ENCODE measurements around the gene NPC2. TPM values are rescaled to one million over a fixed set of nuclear protein-coding genes. Genes with fewer than 3 reads are reported as not detected.

NPC2 gene
- polyA plus RNA-seq, 2 of the 4 experiments (the other 2 are of a cell fraction), result 97.7 to 457 TPM

- ChIA-PET POLR2A (no interaction called here), CTCF (interaction anchor here (0.6 to 4.5 kb wide), 9 partner anchors 12 to 381 kb away, joined by 3 to 24 read pairs (median 4); partner anchors contain the start of gene ABCD4)
- DNase-seq (ENCODE audit: low read depth in 1 of 2, low spot score in 1 of 2) (no peak), FAIRE-seq (no peak), ATAC-seq (no peak)
- H3K27ac ChIP-seq, result no peak overlapping the region
- H3K4me3 ChIP-seq, result no peak overlapping the region
- no peaks in the 10 kb centered on the region for H3K4me1 ChIP-seq
- no peaks in the 10 kb centered on the region for H3K9me3 ChIP-seq
- 64% methylated on average over 4 of the region's 4 CpGs for WGBS (ENCODE audit: missing lambda C conversion rate)
- TF ChIP-seq, protein P1, sequence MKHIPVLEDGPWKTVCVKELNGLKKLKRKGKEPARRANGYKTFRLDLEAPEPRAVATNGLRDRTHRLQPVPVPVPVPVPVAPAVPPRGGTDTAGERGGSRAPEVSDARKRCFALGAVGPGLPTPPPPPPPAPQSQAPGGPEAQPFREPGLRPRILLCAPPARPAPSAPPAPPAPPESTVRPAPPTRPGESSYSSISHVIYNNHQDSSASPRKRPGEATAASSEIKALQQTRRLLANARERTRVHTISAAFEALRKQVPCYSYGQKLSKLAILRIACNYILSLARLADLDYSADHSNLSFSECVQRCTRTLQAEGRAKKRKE (CRISPR knock-in tag; IDR thresholded peaks at IDR 0.05; ENCODE audit: low read depth), result no peak
- TF ChIP-seq RAD21 (conservative IDR thresholded peaks at IDR 0.05 in 1 of 2, IDR thresholded peaks at IDR 0.05 in 1 of 2), result no peak
- no peak for TF ChIP-seq NR3C1 (IDR thresholded peaks at IDR 0.05)
- no peak for TF ChIP-seq EP300 (IDR thresholded peaks at IDR 0.05)
- TF ChIP-seq HDAC2 (IDR thresholded peaks at IDR 0.05), result no peak
- TF ChIP-seq PHF8 (IDR thresholded peaks at IDR 0.05; ENCODE audit: borderline replicate concordance, low read depth), result no peak
- no peak for TF ChIP-seq CBX8 (IDR thresholded peaks at IDR 0.05)
- no peak for TF ChIP-seq EHF (CRISPR knock-in tag; IDR thresholded peaks at IDR 0.05)
- TF ChIP-seq BHLHE40 (IDR thresholded peaks at IDR 0.05; ENCODE audit: low read depth, low read length), result no peak
- TF ChIP-seq RFX5 (IDR thresholded peaks at IDR 0.05), result no peak
- no peak for TF ChIP-seq ELK1 (IDR thresholded peaks at IDR 0.05; ENCODE audit: low read depth, low read length)
- no peak for TF ChIP-seq HEYL (CRISPR knock-in tag; IDR thresholded peaks at IDR 0.05)
- no peak for TF ChIP-seq SREBF2 (IDR thresholded peaks at IDR 0.05)
- TF ChIP-seq TFCP2L1 (CRISPR knock-in tag; IDR thresholded peaks at IDR 0.05), result no peak
- TF ChIP-seq FOXS1 (CRISPR knock-in tag; IDR thresholded peaks at IDR 0.05), result no peak
- TF ChIP-seq NPAS2 (CRISPR knock-in tag; IDR thresholded peaks at IDR 0.05; ENCODE audit: borderline replicate concordance), result no peak
- no peak for TF ChIP-seq KDM1A (IDR thresholded peaks at IDR 0.05; ENCODE audit: low read depth)
- TF ChIP-seq ZNF302 (CRISPR knock-in tag; IDR thresholded peaks at IDR 0.05), result no peak
- no peak for TF ChIP-seq RCOR1 (IDR thresholded peaks at IDR 0.05; ENCODE audit: low read depth, low read length)
- H3K4me2 ChIP-seq, result no peak overlapping the region
Measured at GRCh38 chr14:74525361-74525851, 32.3 kb upstream of the NPC2 start.

GRCh38 chr14:74524812-74525135, 31.7 kb upstream of the NPC2 start:
- CTCF ChIA-PET, result interaction anchor here (0.7 to 4.5 kb wide), 6 partner anchors 8 to 94 kb away, joined by 3 to 24 read pairs (median 4); no protein-coding TSS in a partner anchor
- H3K4me1 ChIP-seq, result no peaks in the 10 kb centered on the region
- FAIRE-seq (no peak), ATAC-seq (no peak), DNase-seq (ENCODE audit: low read depth in 1 of 2, low spot score in 1 of 2) (no peak)
- no peak for TF ChIP-seq HES2 (IDR thresholded peaks at IDR 0.05)
- TF ChIP-seq RCOR1 (IDR thresholded peaks at IDR 0.05; ENCODE audit: low read depth, low read length), result no peak
- TF ChIP-seq BCL3 (IDR thresholded peaks at IDR 0.05), result no peak
- TF ChIP-seq E2F6 (IDR thresholded peaks at IDR 0.05; ENCODE audit: borderline replicate concordance, low read depth), result no peak
- TF ChIP-seq TFCP2L1 (CRISPR knock-in tag; IDR thresholded peaks at IDR 0.05), result no peak
- TF ChIP-seq EHF (CRISPR knock-in tag; IDR thresholded peaks at IDR 0.05), result no peak
- no peak for TF ChIP-seq ZSCAN20 (CRISPR knock-in tag; IDR thresholded peaks at IDR 0.05)
- no peak for TF ChIP-seq JUNB (IDR thresholded peaks at IDR 0.05)
- TF ChIP-seq MAFK (IDR thresholded peaks at IDR 0.05; ENCODE audit: partially characterized antibody), result no peak
- TF ChIP-seq POLR2AphosphoS2 (conservative IDR thresholded peaks at IDR 0.05; ENCODE audit: low read length), result no peak
- H3K9me3 ChIP-seq, result no peaks in the 10 kb centered on the region
- H3K4me3 ChIP-seq, result no peak overlapping the region
- H3K4me2 ChIP-seq, result no peak overlapping the region
- POLR2A ChIA-PET, result no interaction called here
- H3K27ac ChIP-seq, result no peak overlapping the region

All from A549 (cell line).